OCI-LY7 (cell line): ENCODE measurements around the gene APH1A. TPM values are rescaled to one million over a fixed set of nuclear protein-coding genes. Genes with fewer than 3 reads are reported as not detected.

Source experiments
- BruUV-seq: library from RNA; stranded (reverse); fragments of 400-500 nt; replicated peaks from 2 replicates; lab custom pipeline; 2021; lab: Mats Ljungman, UMichigan
- CTCF ChIA-PET: fragments of 300-600 bp; sonication (Branson Sonifier 250); formaldehyde crosslinking; loops from one replicate; lab custom pipeline; 2022; ENCODE audit warnings: antibody characterized with exemption; ENCODE audit not compliant: unreplicated experiment; lab: Charles Lee
- POLR2A ChIA-PET: fragments of 300-600 bp; sonication (Branson Sonifier 250); formaldehyde crosslinking; loops from one replicate; lab custom pipeline; 2022; ENCODE audit warnings: antibody characterized with exemption; lab: Charles Lee
- DNase-seq: peaks from one replicate; pipeline ENCODE4 v3.0.0-alpha.2; 2015; ENCODE audit warnings: low spot score
- H2AFZ ChIP-seq: fragments of 200-600 bp; sonication (generic), shearing (Covaris generic); 2 replicates; pipeline ENCODE4 v1.6.1; 2014; ENCODE audit warnings: mild to moderate bottlenecking, antibody characterized with exemption, low read length, moderate library complexity
- H3K27ac ChIP-seq: fragments of 200-600 bp; sonication (generic); 2 replicates; pipeline ENCODE4 v1.5.1; 2014; ENCODE audit warnings: mixed run types, low read depth, mild to moderate bottlenecking, moderate library complexity, low read length, inconsistent platforms; ENCODE audit not compliant: poor library complexity, severe bottlenecking
- H3K36me3 ChIP-seq: fragments of 200-600 bp; sonication (generic); 2 replicates; pipeline ENCODE4 v1.6.1; 2014; ENCODE audit warnings: mild to moderate bottlenecking, antibody characterized with exemption, low read length, moderate library complexity, mixed read lengths; ENCODE audit not compliant: insufficient read depth
- H3K4me1 ChIP-seq: fragments of 200-600 bp; sonication (generic); 2 replicates; pipeline ENCODE4 v1.5.1; 2014; ENCODE audit warnings: mild to moderate bottlenecking, low read length; ENCODE audit not compliant: insufficient read depth, poor library complexity, severe bottlenecking
- H3K4me2 ChIP-seq: fragments of 200-600 bp; sonication (generic); 2 replicates; pipeline ENCODE4 v1.6.1; 2014; ENCODE audit warnings: mild to moderate bottlenecking, low read length
- H3K4me3 ChIP-seq: fragments of 200-600 bp; sonication (generic); 2 replicates; pipeline ENCODE4 v1.5.1; 2014; ENCODE audit warnings: mild to moderate bottlenecking, low read depth, low read length; ENCODE audit not compliant: poor library complexity, severe bottlenecking
- H3K79me2 ChIP-seq: fragments of 200-600 bp; sonication (generic); 2 replicates; pipeline ENCODE4 v1.6.1; 2016; ENCODE audit warnings: low read depth, mild to moderate bottlenecking, low read length, moderate library complexity, mixed read lengths; ENCODE audit not compliant: insufficient read depth
- H3K9me2 ChIP-seq: fragments of 200-600 bp; sonication (generic); 2 replicates; pipeline ENCODE4 v1.6.1; 2016; ENCODE audit warnings: mild to moderate bottlenecking, low read length, mixed read lengths; ENCODE audit not compliant: insufficient read depth
- H3K9me3 ChIP-seq: fragments of 200-600 bp; sonication (generic); 2 replicates; pipeline ENCODE4 v1.6.1; 2014; ENCODE audit warnings: mild to moderate bottlenecking, mixed run types, low read length, mixed read lengths
- H4K20me1 ChIP-seq: fragments of 200-600 bp; sonication (generic); 2 replicates; pipeline ENCODE4 v1.6.1; 2014; ENCODE audit warnings: mild to moderate bottlenecking, antibody characterized with exemption, low read length, moderate library complexity, mixed read lengths; ENCODE audit not compliant: insufficient read depth
- CTCF ChIP-seq: fragments of 200-600 bp; sonication (generic); conservative IDR thresholded peaks from 2 replicates; pipeline ENCODE4 v1.5.1; 2014; ENCODE audit warnings: mild to moderate bottlenecking, antibody characterized with exemption, low read length, moderate library complexity, mixed read lengths
- EZH2phosphoT487 ChIP-seq: fragments of 200-600 bp; sonication (generic); IDR thresholded peaks from 2 replicates; pipeline ENCODE4 v1.6.1; 2018; ENCODE audit warnings: low read depth, borderline replicate concordance, mild to moderate bottlenecking, mixed run types, antibody characterized with exemption, low read length, moderate library complexity, mixed read lengths
- intact Hi-C: fragments of 100-400 bp; cut with micrococcal nuclease; formaldehyde crosslinking; loops from one replicate; pipeline ENCODE4 v1.10.0; 2022; ENCODE audit not compliant: unreplicated experiment
- total RNA-seq, 2 experiments: library from RNA; depleted of rRNA in 1 of 2; stranded (reverse); fragments of >200 nt in 1 of 2; shearing (Covaris generic) in 1 of 2; gene quantifications; 2 replicates each; pipeline ENCODE4 v1.2.3, GENCODE V29; 2014 to 2022

The APH1A gene
- total RNA-seq, 2 experiments from 2014 or later, result 113 to 124 TPM

DNA sequence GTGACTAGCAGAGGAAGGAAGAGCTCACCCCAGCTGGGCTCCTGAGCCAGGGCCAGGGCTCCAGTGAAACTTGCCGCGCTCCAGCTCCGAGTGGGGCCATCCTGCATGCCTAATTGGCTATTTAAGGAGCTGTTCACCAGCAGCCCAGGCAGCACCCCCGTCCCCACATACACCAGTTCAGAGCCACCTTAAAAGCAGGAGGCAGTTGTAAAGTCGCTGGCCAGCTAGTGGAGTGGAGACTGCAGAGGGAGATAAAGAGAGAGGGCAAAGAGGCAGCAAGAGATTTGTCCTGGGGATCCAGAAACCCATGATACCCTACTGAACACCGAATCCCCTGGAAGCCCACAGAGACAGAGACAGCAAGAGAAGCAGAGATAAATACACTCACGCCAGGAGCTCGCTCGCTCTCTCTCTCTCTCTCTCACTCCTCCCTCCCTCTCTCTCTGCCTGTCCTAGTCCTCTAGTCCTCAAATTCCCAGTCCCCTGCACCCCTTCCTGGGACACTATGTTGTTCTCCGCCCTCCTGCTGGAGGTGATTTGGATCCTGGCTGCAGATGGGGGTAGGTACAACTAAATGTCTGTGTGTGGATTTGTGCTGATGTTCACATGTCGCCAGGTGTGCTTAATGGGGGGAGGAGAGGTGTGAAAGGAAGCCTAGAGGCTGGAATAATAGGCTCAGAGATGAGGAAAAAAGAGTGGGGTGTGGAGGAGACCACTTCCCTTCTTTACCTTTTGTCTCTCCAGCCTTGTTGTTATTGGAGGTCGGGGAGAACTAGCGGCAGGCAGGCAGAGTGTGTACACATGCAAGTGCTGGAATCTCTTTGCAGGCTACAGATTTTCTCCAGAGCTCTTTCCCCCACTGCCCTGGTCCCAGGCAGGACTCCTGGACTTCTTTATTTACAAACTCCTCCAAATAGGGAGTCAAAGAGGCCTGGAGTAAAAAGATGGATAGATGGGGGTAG is 10.9 kb downstream of the APH1A start, which contains the start of gene CA14:
TSS of gene CA14 (plus strand) at position 151 of the 962 bp plus-strand sequence. CDS start at position 506, 355 bp downstream.
- CTCF ChIA-PET, result no interaction called here
- Histone ChIP-seq H3K9me2 (no peaks in the 10 kb centered on the region), H4K20me1 (no peaks in the 10 kb centered on the region), H3K27ac (no peak within 1 kb of the TSS), H3K9me3 (no peaks in the 10 kb centered on the region), H2AFZ (no peak within 1 kb of the TSS), H3K4me2 (no peak within 1 kb of the TSS), H3K79me2 (no peaks in the 10 kb centered on the region), H3K36me3 (no peaks in the 10 kb centered on the region), H3K4me3 (no peak within 1 kb of the TSS), H3K4me1 (peaks cover 18% of the 10 kb centered on the region)
- DNase-seq, result no peak
- POLR2A ChIA-PET, result no interaction called here
- BruUV-seq, result no TSS peak
- TF ChIP-seq EZH2phosphoT487 (no peak), CTCF (no peak)
- intact Hi-C loops, result loop anchor here (10.0 kb wide), 1 partner anchor 267 kb away; no protein-coding TSS in a partner anchor

DNA sequence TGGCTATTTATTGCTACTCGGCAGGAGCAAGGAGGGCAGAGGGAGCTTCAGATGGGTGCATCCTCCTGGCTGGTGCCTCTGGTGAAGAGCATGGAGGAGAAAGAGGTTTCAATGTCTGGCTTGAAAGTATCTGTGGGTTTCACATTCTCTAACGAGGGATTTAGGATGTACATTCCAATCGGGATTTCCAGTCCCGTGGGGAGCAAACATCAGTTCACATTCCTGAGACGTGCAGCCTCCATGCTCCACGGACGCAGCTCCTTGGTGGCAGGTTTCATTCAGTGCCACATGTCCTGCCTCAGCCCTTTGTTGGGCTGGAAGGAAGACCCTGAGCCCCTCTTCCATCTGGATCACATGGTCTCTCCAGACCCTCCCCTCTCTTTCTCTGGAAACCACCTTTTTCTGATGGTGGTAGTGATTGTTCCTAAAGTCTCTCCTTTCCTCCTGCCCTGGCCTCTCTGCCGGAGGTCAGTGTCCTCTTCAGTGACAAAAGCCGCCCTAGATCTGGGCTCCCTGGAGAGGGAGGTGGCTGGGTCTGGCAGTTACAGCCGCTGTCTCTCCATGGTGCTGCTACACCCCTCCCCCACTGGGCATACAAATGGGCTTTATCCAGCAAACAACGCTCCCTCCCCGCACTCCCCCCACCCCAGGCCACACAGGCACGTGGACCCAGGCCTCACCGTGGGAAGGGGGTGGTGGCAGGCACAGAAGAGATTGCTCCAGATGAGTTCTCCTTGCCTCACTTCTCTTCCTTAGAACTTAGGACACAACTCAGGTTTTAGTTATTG is 12.1 kb downstream of the APH1A start:
- Histone ChIP-seq H3K79me2 (no peaks in the 10 kb centered on the region), H3K9me2 (no peaks in the 10 kb centered on the region), H4K20me1 (no peaks in the 10 kb centered on the region), H3K4me1 (peaks cover 14% of the 10 kb centered on the region), H3K4me3 (no peak overlapping the region), H3K4me2 (no peak overlapping the region), H2AFZ (no peak overlapping the region; the same call in 1 of the 2 replicates), H3K9me3 (no peaks in the 10 kb centered on the region), H3K36me3 (no peaks in the 10 kb centered on the region), H3K27ac (no peak overlapping the region)
- DNase-seq, result no peak
- BruUV-seq, result no TSS peak
- TF ChIP-seq CTCF, result no peak
- TF ChIP-seq EZH2phosphoT487, result no peak
- POLR2A ChIA-PET, result interaction anchor here (0.9 kb wide), 1 partner anchor 25 kb away, joined by 3 read pairs; no protein-coding TSS in a partner anchor
- intact Hi-C loops, result loop anchor here (10.0 kb wide), 1 partner anchor 268 kb away; no protein-coding TSS in a partner anchor
- CTCF ChIA-PET, result interaction anchor here (0.6 to 1.1 kb wide), 2 partner anchors 25 to 260 kb away, joined by 4 read pairs; no protein-coding TSS in a partner anchor
